Measurements from ENCODE around the gene TOX2.

DNA sequence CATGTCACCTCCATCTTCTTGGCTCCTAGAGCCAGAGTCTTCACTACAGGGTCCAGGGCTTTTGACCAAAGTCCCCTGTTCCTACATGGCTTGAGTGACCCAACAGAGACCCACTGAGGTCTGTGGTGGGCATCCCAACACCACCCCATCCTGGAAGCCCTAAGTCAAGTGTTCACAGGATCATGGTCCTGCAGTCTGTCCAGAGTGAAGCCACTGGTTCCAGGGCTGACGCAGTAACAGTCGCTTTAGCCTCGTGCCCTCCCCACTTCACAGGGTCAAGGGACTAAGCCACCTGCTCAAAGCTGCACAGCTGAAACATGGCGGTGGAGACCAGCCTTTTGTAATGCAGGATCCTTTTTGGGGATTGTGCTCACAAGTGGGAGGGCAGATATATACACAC lies 138.4 kb downstream of the TOX2 start:
- TF ChIP-seq, protein P1, sequence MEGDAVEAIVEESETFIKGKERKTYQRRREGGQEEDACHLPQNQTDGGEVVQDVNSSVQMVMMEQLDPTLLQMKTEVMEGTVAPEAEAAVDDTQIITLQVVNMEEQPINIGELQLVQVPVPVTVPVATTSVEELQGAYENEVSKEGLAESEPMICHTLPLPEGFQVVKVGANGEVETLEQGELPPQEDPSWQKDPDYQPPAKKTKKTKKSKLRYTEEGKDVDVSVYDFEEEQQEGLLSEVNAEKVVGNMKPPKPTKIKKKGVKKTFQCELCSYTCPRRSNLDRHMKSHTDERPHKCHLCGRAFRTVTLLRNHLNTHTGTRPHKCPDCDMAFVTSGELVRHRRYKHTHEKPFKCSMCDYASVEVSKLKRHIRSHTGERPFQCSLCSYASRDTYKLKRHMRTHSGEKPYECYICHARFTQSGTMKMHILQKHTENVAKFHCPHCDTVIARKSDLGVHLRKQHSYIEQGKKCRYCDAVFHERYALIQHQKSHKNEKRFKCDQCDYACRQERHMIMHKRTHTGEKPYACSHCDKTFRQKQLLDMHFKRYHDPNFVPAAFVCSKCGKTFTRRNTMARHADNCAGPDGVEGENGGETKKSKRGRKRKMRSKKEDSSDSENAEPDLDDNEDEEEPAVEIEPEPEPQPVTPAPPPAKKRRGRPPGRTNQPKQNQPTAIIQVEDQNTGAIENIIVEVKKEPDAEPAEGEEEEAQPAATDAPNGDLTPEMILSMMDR (conservative IDR thresholded peaks at IDR 0.05; ENCODE audit: low read depth, low read length), result no peak
- no peak for TF ChIP-seq EZH2 (IDR thresholded peaks at IDR 0.05; ENCODE audit: borderline replicate concordance, low read depth, low read length, poor library complexity, severe bottlenecking)

All from A673 (cell line).